ENCODE results near the gene FUS.

DNA sequence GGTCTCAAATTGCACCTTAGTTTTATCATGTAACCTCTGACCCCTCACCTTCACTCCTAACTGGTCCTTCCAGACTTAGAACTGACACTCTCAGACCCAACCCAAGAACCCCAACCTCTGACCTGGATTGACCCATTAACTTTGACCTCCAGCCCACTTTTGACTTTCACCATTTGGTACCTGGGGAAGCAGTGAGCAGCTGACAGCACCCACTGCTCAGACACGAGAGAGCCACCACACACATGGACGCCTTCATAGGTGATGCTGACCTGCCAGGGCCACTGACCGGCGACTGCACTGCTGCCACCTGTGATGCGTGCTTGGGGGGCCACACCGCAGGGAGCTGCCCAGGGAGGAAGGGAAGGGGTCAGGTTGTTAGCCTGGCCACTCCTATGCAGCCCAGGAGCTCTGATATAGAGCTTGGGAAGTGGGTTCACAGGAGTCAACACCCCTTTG, 46.9 kb upstream of the FUS start:
- TF ChIP-seq POLR2A (IDR thresholded peaks at IDR 0.05), result no peak
- TF ChIP-seq, protein P1, sequence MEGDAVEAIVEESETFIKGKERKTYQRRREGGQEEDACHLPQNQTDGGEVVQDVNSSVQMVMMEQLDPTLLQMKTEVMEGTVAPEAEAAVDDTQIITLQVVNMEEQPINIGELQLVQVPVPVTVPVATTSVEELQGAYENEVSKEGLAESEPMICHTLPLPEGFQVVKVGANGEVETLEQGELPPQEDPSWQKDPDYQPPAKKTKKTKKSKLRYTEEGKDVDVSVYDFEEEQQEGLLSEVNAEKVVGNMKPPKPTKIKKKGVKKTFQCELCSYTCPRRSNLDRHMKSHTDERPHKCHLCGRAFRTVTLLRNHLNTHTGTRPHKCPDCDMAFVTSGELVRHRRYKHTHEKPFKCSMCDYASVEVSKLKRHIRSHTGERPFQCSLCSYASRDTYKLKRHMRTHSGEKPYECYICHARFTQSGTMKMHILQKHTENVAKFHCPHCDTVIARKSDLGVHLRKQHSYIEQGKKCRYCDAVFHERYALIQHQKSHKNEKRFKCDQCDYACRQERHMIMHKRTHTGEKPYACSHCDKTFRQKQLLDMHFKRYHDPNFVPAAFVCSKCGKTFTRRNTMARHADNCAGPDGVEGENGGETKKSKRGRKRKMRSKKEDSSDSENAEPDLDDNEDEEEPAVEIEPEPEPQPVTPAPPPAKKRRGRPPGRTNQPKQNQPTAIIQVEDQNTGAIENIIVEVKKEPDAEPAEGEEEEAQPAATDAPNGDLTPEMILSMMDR (IDR thresholded peaks at IDR 0.05), result no peak

Data from prostate gland (tissue), 2 donors.